K562 (cell line): ENCODE data around the gene ETHE1.

Source experiments
- BHLHE40 ChIP-seq: IDR thresholded peaks from 2 replicates; pipeline ENCODE4 v1.6.1; 2011; ENCODE audit warnings: low read length, improper control_type of control experiment
- CHD4 ChIP-seq: fragments of 200-600 bp; sonication (generic); IDR thresholded peaks from 3 replicates; pipeline ENCODE4 v1.6.1; 2012; ENCODE audit warnings: low read depth, mild to moderate bottlenecking, mixed read lengths, low read length, inconsistent platforms; ENCODE audit not compliant: insufficient read depth, insufficient replicate concordance, poor library complexity, severe bottlenecking
- EZH2 ChIP-seq: IDR thresholded peaks from 2 replicates; pipeline ENCODE4 v1.6.1; 2012; ENCODE audit warnings: low read depth, mild to moderate bottlenecking, inconsistent platforms, low read length, borderline replicate concordance
- GATAD2B ChIP-seq: fragments of 450-650 bp; IDR thresholded peaks from 2 replicates; pipeline ENCODE4 v1.6.1; 2017; ENCODE audit warnings: mild to moderate bottlenecking, borderline replicate concordance
- KAT7 ChIP-seq: sonication (generic); formaldehyde crosslinking; IDR thresholded peaks from 2 replicates; pipeline ENCODE4 v1.8.0; 2022; ENCODE audit warnings: missing genetic modification reagents, mild to moderate bottlenecking, borderline replicate concordance
- SNRNP70 ChIP-seq: fragments of 200-400 bp; formaldehyde crosslinking; optimal IDR thresholded peaks from 2 replicates; pipeline ENCODE3; 2017; ENCODE audit warnings: low read depth, low read length
- ZNF239 ChIP-seq: fragments of 250-450 bp; sonication (Bioruptor Pico); IDR thresholded peaks from 2 replicates; pipeline ENCODE4 v1.4.0; 2020; ENCODE audit warnings: mild to moderate bottlenecking

GRCh38 chr19:43460362-43461016 is 66.5 kb downstream of the ETHE1 start:
- TF ChIP-seq EZH2 (no peak), BHLHE40 (peak; percentile 27; the same call in 1 of the 2 replicates), GATAD2B (no peak), SNRNP70 (no peak), KAT7 (CRISPR knock-in tag) (no peak), ZNF239 (CRISPR knock-in tag) (no peak), CHD4 (no peak)
